ENCODE results near the gene BRD1. TPM values are rescaled to one million over a fixed set of nuclear protein-coding genes. Genes with fewer than 3 reads are reported as not detected.
A peak's percentile ranks its signal among the peaks of the same experiment; 100 is the strongest.

Gene BRD1
- total RNA-seq, 1 donor from 2014 or later, result 27.7 TPM

DNA sequence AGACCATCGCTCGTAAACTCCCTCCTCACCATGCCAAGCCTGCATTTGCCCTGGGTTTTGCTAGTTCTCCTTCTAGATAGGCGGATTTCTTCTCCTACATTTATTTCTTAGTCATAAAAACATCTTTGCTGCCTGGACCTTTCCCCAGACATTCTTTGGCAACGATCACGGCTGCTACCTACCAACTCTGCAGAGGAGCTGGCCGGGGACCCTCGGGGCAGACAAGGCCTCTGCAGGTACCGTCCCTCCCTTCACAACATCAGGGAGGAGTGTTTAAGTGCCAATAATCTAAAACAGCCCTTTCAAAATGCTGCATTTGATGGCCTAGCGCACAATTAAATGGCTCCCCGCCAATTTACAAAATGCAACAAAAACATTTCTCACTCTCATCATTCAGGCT, 34.4 kb downstream of the BRD1 start:
- H3K36me3 Mint-ChIP-seq (ENCODE audit: low read depth), result peaks cover 28% of the 10 kb centered on the region
- H3K9me3 Mint-ChIP-seq (ENCODE audit: low read depth), result no peaks in the 10 kb centered on the region
- H3K27me3 Mint-ChIP-seq (ENCODE audit: low read depth), result no peaks in the 10 kb centered on the region
- DNase-seq (ENCODE audit: low spot score), result no peak
- H3K4me3 Mint-ChIP-seq (ENCODE audit: unreplicated experiment), result no peak overlapping the region
- H3K4me1 Mint-ChIP-seq (ENCODE audit: low read depth), result peaks cover 38% of the 10 kb centered on the region
- no peak for TF ChIP-seq CTCF (IDR thresholded peaks at IDR 0.05)
- no peak overlapping the region for H3K27ac Mint-ChIP-seq (ENCODE audit: unreplicated experiment)

DNA sequence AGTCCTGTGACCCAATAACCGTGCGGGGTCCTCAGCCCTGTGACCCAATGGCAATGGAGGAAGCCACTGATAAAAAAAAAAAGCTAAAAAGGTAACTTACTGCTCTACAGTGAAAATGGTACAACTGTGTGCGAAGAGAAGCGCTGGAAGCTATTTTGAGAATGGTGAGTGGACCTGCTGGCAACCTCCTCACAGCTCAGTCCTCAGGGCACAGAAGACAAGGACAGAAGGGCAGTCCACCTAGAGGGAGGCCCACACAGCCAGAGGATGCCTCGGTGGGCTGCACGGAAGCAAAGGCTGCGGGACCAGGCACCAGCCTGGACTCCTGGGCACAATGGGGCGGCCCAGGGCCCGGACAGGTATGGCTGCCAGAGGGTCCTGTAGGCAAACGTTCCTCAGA, 35.6 kb downstream of the BRD1 start:
- DNase-seq (ENCODE audit: low spot score), result no peak
- H3K4me3 Mint-ChIP-seq (ENCODE audit: unreplicated experiment), result no peak overlapping the region
- peaks cover 42% of the 10 kb centered on the region for H3K4me1 Mint-ChIP-seq (ENCODE audit: low read depth)
- no peaks in the 10 kb centered on the region for H3K9me3 Mint-ChIP-seq (ENCODE audit: low read depth)
- TF ChIP-seq CTCF (IDR thresholded peaks at IDR 0.05), result no peak
- peak overlapping the region; percentile 32 for H3K27ac Mint-ChIP-seq (ENCODE audit: unreplicated experiment)
- no peaks in the 10 kb centered on the region for H3K27me3 Mint-ChIP-seq (ENCODE audit: low read depth)
- H3K36me3 Mint-ChIP-seq (ENCODE audit: low read depth), result peaks cover 28% of the 10 kb centered on the region

GRCh38 chr22:49791682-49792081, 36.0 kb downstream of the BRD1 start:
- Mint-ChIP-seq H3K36me3 (ENCODE audit: low read depth) (peaks cover 28% of the 10 kb centered on the region), H3K9me3 (ENCODE audit: low read depth) (no peaks in the 10 kb centered on the region), H3K27ac (ENCODE audit: unreplicated experiment) (peak overlapping the region; percentile 32), H3K27me3 (ENCODE audit: low read depth) (no peaks in the 10 kb centered on the region), H3K4me1 (ENCODE audit: low read depth) (peaks cover 42% of the 10 kb centered on the region), H3K4me3 (ENCODE audit: unreplicated experiment) (no peak overlapping the region)
- TF ChIP-seq CTCF (IDR thresholded peaks at IDR 0.05), result no peak
- no peak for DNase-seq (ENCODE audit: low spot score)

DNA sequence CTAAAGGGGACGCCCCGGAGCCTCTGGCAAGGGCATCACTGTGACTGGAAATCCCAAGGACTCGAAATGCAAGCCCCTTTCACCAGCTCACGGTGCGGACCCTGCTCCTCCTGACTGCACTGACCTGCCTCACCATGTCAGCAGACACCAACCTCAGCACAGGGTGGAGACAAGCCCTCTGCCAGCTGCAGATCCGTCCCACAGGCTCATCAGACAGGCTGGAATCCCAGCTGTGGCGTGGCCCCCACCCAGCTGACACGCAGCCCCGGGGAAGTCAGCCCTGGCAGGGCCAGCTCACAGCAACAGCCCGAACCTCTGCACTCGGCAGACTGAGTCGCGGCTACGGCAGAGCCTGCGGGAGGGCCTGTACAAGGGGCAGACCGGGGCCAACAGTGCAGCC, 36.8 kb downstream of the BRD1 start:
- DNase-seq (ENCODE audit: low spot score), result no peak
- H3K36me3 Mint-ChIP-seq (ENCODE audit: low read depth), result peaks cover 25% of the 10 kb centered on the region
- peaks cover 42% of the 10 kb centered on the region for H3K4me1 Mint-ChIP-seq (ENCODE audit: low read depth)
- no peak for TF ChIP-seq CTCF (IDR thresholded peaks at IDR 0.05)
- H3K27me3 Mint-ChIP-seq (ENCODE audit: low read depth), result no peaks in the 10 kb centered on the region
- H3K9me3 Mint-ChIP-seq (ENCODE audit: low read depth), result no peaks in the 10 kb centered on the region
- H3K4me3 Mint-ChIP-seq (ENCODE audit: unreplicated experiment), result no peak overlapping the region
- H3K27ac Mint-ChIP-seq (ENCODE audit: unreplicated experiment), result no peak overlapping the region

- H3K9me3 Mint-ChIP-seq (ENCODE audit: low read depth), result no peaks in the 10 kb centered on the region
- no peak for DNase-seq (ENCODE audit: low spot score)
- peak overlapping the region; percentile 12 for H3K27ac Mint-ChIP-seq (ENCODE audit: unreplicated experiment)
- H3K36me3 Mint-ChIP-seq (ENCODE audit: low read depth), result peaks cover 16% of the 10 kb centered on the region
- TF ChIP-seq CTCF (IDR thresholded peaks at IDR 0.05), result no peak
- peaks cover 42% of the 10 kb centered on the region for H3K4me1 Mint-ChIP-seq (ENCODE audit: low read depth)
- no peak overlapping the region for H3K4me3 Mint-ChIP-seq (ENCODE audit: unreplicated experiment)
- no peaks in the 10 kb centered on the region for H3K27me3 Mint-ChIP-seq (ENCODE audit: low read depth)
Observed at GRCh38 chr22:49789289-49790141, 38.2 kb downstream of the BRD1 start.

Measured in chondrocyte (in vitro differentiated cells).